H7 (cell line): Measurements from ENCODE around the gene HOXB2. TPM values are rescaled to one million over a fixed set of nuclear protein-coding genes. Genes with fewer than 3 reads are reported as not detected.

ENCODE experiments used
- DNase-seq: peaks from one replicate; pipeline ENCODE4 v3.0.0; 2012
- H3K27me3 ChIP-seq: 2 replicates; pipeline ENCODE4 v1.6.0; 2011; ENCODE audit warnings: mild to moderate bottlenecking, low read length; ENCODE audit not compliant: control insufficient read depth, insufficient read depth
- H3K36me3 ChIP-seq: replicated peaks from 2 replicates; pipeline ENCODE4 v1.5.1; 2011; ENCODE audit warnings: low read length; ENCODE audit not compliant: control insufficient read depth, insufficient read depth
- H3K4me3 ChIP-seq: 2 replicates; pipeline ENCODE4 v1.5.1; 2011; ENCODE audit warnings: low read depth, mild to moderate bottlenecking, control low read depth, low read length, moderate library complexity; ENCODE audit not compliant: insufficient read depth
- total RNA-seq: library from RNA; depleted of rRNA; stranded (reverse); fragments of >200 nt; shearing (Covaris generic); gene quantifications from 2 replicates; pipeline ENCODE4 v1.2.3, GENCODE V29; 2014

HOXB2 gene
- total RNA-seq, 1 experiment from 2014 or later, result 11.8 TPM

GRCh38 chr17:48564188-48565021 lies 19.5 kb upstream of the HOXB2 start:
- DNase-seq, result peak; percentile 89
- H3K4me3 ChIP-seq, result peak overlapping the region; percentile 40

GRCh38 chr17:48563867-48564187 lies 18.9 kb upstream of the HOXB2 start:
- Histone ChIP-seq H3K4me3 (peak overlapping the region; percentile 2; the same call in 1 of the 2 replicates), H3K27me3 (peaks cover 99% of the 10 kb centered on the region)

More at GRCh38 chr17:48564188-48565021, 19.5 kb upstream of the HOXB2 start:
- Histone ChIP-seq H3K27me3 (peaks cover 99% of the 10 kb centered on the region), H3K36me3 (no peaks in the 10 kb centered on the region)

GRCh38 chr17:48563385-48563838 lies 18.5 kb upstream of the HOXB2 start:
- peaks cover 99% of the 10 kb centered on the region for H3K27me3 ChIP-seq
- peak; percentile 47 for DNase-seq
- H3K36me3 ChIP-seq, result no peaks in the 10 kb centered on the region
- H3K4me3 ChIP-seq, result peak overlapping the region; percentile 2; the same call in 1 of the 2 replicates

More at GRCh38 chr17:48563867-48564187, 18.9 kb upstream of the HOXB2 start:
- no peak for DNase-seq
- no peaks in the 10 kb centered on the region for H3K36me3 ChIP-seq

GRCh38 chr17:48562934-48563333 lies 18.0 kb upstream of the HOXB2 start:
- no peak for DNase-seq
- H3K27me3 ChIP-seq, result peaks cover 99% of the 10 kb centered on the region
- H3K36me3 ChIP-seq, result no peaks in the 10 kb centered on the region
- no peak overlapping the region; the same call in 1 of the 2 replicates for H3K4me3 ChIP-seq

GRCh38 chr17:48561884-48562810 lies 17.2 kb upstream of the HOXB2 start:
- peak; percentile 64 for DNase-seq
- Histone ChIP-seq H3K36me3 (no peaks in the 10 kb centered on the region), H3K4me3 (no peak overlapping the region), H3K27me3 (peaks cover 99% of the 10 kb centered on the region)

GRCh38 chr17:48559840-48560817 lies 15.2 kb upstream of the HOXB2 start:
- DNase-seq, result peak; percentile 61
- H3K27me3 ChIP-seq, result peaks cover 99% of the 10 kb centered on the region

GRCh38 chr17:48559122-48559839 lies 14.4 kb upstream of the HOXB2 start:
- Histone ChIP-seq H3K4me3 (no peak overlapping the region), H3K27me3 (peaks cover 99% of the 10 kb centered on the region), H3K36me3 (no peaks in the 10 kb centered on the region)
- DNase-seq, result no peak

More at GRCh38 chr17:48559840-48560817, 15.2 kb upstream of the HOXB2 start:
- no peaks in the 10 kb centered on the region for H3K36me3 ChIP-seq
- no peak overlapping the region for H3K4me3 ChIP-seq

GRCh38 chr17:48558831-48559121 lies 13.9 kb upstream of the HOXB2 start:
- no peaks in the 10 kb centered on the region for H3K36me3 ChIP-seq
- no peak for DNase-seq
- no peak overlapping the region for H3K4me3 ChIP-seq
- peaks cover 99% of the 10 kb centered on the region for H3K27me3 ChIP-seq

- DNase-seq, result no peak
- Histone ChIP-seq H3K4me3 (no peak overlapping the region), H3K27me3 (peaks cover 99% of the 10 kb centered on the region), H3K36me3 (no peaks in the 10 kb centered on the region)
Measured at GRCh38 chr17:48558057-48558830, 13.3 kb upstream of the HOXB2 start.

GRCh38 chr17:48556576-48557401 lies 11.9 kb upstream of the HOXB2 start:
- no peak overlapping the region for H3K4me3 ChIP-seq
- H3K36me3 ChIP-seq, result no peaks in the 10 kb centered on the region
- DNase-seq, result no peak
- H3K27me3 ChIP-seq, result peaks cover 99% of the 10 kb centered on the region

GRCh38 chr17:48556229-48556575 lies 11.3 kb upstream of the HOXB2 start:
- no peak for DNase-seq
- H3K27me3 ChIP-seq, result peaks cover 99% of the 10 kb centered on the region
- no peaks in the 10 kb centered on the region for H3K36me3 ChIP-seq
- H3K4me3 ChIP-seq, result no peak overlapping the region
